H1 (cell line): ENCODE data around the gene CRIP1.

Source experiments
- CTCF ChIP-seq, 3 experiments: IDR thresholded peaks; 1 replicate in 2 of 3; 2 replicates in 1 of 3; pipeline versions ENCODE4 v1.5.1 to v1.6.1; 2011; ENCODE audit warnings: low read length in 3 of 3, mild to moderate bottlenecking in 3 of 3, inconsistent platforms in 2 of 3, low read depth in 1 of 3, moderate library complexity in 1 of 3; ENCODE audit not compliant: insufficient read depth in 1 of 3; ENCODE audit errors: control extremely low read depth in 1 of 3
- EZH2 ChIP-seq: fragments of 200-600 bp; sonication (generic); IDR thresholded peaks from 2 replicates; pipeline ENCODE4 v1.7.1; 2012; ENCODE audit warnings: low read depth, mild to moderate bottlenecking, moderate library complexity, low read length, inconsistent platforms; ENCODE audit not compliant: severe bottlenecking
- SRF ChIP-seq: IDR thresholded peaks from 2 replicates; pipeline ENCODE4 v1.6.1; 2011; ENCODE audit warnings: mild to moderate bottlenecking, low read depth, low read length, moderate library complexity

GRCh38 chr14:105455086-105455640, 31.5 kb upstream of the CRIP1 start:
- TF ChIP-seq CTCF (IDR thresholded peaks at IDR 0.05; ENCODE audit: control extremely low read depth in 1 of 3, insufficient read depth in 1 of 3, low read depth in 1 of 3, low read length in 3 of 3) (no peak), SRF (no peak), EZH2 (no peak)
